GM12891 (cell line): ENCODE data around the gene LRMDA.

Experiments
- DNase-seq: peaks from one replicate; pipeline ENCODE4 v3.0.0; 2011; ENCODE audit warnings: low spot score; ENCODE audit not compliant: insufficient read length
- FAIRE-seq: peaks from 2 replicates; lab custom pipeline; 2011; peaks lifted over from hg19 to GRCh38; lab: Jason Lieb, UNC
- PAX5 ChIP-seq: IDR thresholded peaks from 2 replicates; pipeline ENCODE4 v1.6.1; 2011; ENCODE audit warnings: low read length, moderate library complexity, mild to moderate bottlenecking; ENCODE audit not compliant: insufficient read depth, severe bottlenecking
- POLR2A ChIP-seq: IDR thresholded peaks from 2 replicates; pipeline ENCODE4 v1.6.1; 2011; ENCODE audit warnings: low read depth, low read length, control low read depth
- POLR2AphosphoS5 ChIP-seq: IDR thresholded peaks from 2 replicates; pipeline ENCODE4 v1.6.1; 2011; ENCODE audit warnings: low read depth, low read length, control low read depth
- POU2F2 ChIP-seq: IDR thresholded peaks from 2 replicates; pipeline ENCODE4 v1.6.1; 2011; ENCODE audit warnings: low read depth, mild to moderate bottlenecking, control low read depth, low read length, moderate library complexity
- SPI1 ChIP-seq: IDR thresholded peaks from 2 replicates; pipeline ENCODE4 v1.6.1; 2011; ENCODE audit warnings: low read depth, low read length, control low read depth
- TAF1 ChIP-seq: IDR thresholded peaks from 2 replicates; pipeline ENCODE4 v1.6.1; 2011; ENCODE audit warnings: low read depth, low read length, control low read depth

The LRMDA gene

DNA sequence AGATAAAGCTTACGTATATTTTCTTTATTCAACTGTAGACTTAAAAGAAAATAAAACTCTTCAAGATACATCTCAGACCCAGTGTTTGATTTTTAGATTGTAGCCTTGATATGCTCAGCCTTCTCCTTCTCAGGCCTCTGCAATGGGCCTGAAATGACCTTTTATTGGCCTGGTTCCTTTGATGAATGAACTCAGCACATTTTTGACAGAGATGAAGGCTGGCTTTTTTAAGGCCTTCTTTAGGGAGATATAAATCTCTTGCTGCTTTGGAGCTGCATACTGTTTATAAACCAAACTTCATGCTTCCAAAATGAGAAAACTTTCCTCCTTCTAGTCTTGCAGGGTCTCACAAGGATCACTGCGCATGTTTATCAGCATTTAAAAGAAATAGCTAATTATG is 1049.8 kb downstream of the LRMDA start:
- FAIRE-seq (no peak), DNase-seq (no peak)
- TF ChIP-seq POLR2A (no peak), PAX5 (no peak), POU2F2 (no peak), POLR2AphosphoS5 (no peak), SPI1 (no peak), TAF1 (no peak)

DNA sequence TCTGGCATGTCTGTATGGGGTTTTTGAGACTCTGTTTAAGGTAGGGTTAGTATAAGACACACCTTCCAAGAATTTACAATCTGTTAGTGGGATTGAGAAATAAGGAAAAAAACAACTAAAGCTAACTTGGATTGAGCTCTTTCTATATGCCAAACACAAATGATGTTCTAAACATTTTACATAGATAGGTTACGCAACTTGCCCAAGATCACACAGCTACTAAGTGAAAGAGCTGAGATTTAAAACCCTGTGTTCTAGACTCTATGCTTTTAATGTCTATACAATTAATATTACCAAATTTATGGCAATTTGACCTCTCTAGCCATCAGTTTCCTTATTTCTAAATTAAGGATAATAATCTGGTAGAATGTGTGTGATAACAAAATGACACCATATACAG is 1056.2 kb downstream of the LRMDA start:
- no peak for DNase-seq
- FAIRE-seq: no peak
- no peak for TF ChIP-seq TAF1
- no peak for TF ChIP-seq POLR2AphosphoS5
- TF ChIP-seq SPI1: no peak
- no peak for TF ChIP-seq POLR2A
- no peak for TF ChIP-seq POU2F2
- no peak for TF ChIP-seq PAX5

DNA sequence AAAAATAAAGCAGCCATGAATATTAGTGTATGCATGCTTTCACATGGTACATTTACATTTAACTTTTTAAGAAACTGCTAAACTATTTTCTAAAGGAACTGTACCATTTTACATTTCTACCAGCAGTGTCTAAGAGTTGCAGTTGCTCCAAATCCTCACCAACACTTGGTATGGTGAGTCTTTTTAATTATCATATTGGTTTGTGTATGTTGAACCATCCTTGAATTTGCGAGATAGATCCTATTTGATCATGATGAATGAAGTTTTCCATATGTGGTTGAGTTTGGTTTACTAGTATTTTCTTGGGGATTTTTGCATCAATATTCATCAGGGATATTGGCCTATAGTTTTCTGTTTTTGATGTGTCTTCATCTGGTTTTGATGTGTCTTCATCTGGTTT is 1057.2 kb downstream of the LRMDA start:
- TF ChIP-seq POU2F2 (no peak), PAX5 (no peak)
- DNase-seq (no peak), FAIRE-seq (no peak)

DNA sequence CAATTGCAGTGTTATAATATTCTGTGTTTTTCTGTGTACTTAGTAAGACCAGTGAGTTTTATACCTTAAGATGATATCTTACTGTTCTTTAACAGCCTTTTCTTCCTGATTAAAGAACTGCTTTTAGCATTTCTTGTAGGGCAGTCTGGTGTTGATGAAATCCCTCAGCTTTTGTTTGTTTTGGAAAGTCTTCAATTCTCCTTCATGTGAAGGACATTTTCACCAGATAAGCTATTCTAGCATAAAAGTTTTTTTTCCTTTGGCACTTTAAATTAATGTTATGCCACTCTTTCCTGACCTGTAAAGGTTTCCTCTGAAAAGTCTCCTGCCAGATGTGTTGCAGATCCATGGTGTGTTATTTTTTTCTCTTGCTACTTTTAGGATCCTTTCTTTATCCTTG is 1059.8 kb downstream of the LRMDA start:
- DNase-seq: no peak
- FAIRE-seq: no peak
- no peak for TF ChIP-seq POLR2A
- TF ChIP-seq SPI1: no peak

DNA sequence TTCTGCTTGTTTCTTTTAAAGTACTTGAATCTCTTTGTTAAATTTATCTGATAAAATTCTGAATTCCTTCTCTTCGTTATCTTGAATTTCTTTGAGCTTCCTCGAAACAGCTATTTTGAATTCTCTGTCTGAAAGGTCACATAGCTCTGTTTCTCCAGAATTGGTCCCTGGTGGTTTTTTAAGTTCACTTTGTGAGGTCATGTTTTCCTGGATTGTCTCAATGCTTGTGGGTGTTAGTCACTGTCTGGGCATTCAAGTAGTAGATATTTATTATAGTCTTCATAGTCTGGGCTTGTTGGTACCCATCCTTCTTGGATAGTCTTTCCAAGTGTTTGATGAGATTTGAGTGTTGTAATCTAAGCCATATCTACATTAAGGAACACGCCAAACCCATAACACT is 1060.6 kb downstream of the LRMDA start:
- FAIRE-seq (no peak), DNase-seq (no peak)
- TF ChIP-seq POLR2A (no peak), PAX5 (no peak), POLR2AphosphoS5 (no peak), POU2F2 (no peak), SPI1 (no peak), TAF1 (no peak)

DNA sequence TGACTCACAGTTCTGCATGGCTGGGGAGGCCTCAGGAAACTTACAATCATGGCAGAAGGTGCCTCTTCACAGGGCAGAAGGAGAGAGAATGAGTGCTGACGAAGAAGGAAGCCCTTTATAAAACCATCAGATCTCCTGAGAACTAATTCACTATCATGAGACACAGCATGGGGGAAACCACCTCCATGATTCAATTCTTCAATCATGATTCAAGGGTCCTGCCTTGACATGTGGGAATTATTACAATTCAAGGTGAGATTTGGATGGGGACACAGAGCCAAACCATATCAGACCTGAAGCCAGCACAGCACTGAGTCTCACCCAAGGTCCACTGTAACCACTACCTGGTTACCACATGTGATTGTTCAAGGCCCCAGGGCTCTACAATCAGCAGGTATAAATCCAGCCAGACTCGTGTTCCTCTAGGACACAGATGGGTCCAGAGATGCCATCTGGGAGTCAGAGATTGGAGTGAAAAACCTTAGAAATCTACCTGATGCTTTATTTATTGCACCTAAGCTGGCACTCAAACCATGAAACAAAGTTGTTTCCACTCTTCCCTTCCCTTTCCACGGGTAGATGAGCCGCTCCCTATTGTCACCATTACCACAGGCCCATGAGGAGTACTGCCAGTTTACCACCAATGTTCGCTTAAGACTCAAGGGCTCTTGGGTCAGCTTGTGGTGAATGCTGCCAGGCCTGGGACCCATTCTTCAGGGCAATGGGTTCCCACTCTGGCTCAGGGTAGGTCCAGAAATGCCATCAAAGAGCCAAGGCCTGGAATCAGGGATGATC is 1061.5 kb downstream of the LRMDA start:
- DNase-seq (no peak), FAIRE-seq (no peak)
- no peak for TF ChIP-seq POLR2A
- TF ChIP-seq POU2F2: no peak
- no peak for TF ChIP-seq PAX5
- TF ChIP-seq SPI1: no peak
- no peak for TF ChIP-seq POLR2AphosphoS5
- TF ChIP-seq TAF1: no peak

DNA sequence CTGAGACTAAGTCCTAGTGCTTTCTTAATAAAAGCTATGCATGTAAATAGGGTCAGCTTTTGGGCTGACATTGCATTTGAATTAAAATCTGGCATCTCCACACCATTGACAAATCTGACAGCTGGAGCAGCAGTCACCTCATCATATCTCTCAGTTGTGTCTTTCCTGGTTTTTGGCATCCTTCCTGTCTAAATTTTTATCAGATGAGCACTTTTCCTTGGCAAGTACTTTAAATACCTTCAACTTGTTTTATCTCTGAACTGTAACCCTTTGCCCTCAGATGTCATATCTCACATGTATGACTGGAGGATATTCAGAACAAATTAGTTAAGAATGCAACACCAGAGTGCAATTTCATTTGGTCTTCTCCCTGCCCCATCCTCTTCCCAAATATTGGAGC is 1066.2 kb downstream of the LRMDA start:
- TF ChIP-seq POLR2A: no peak
- no peak for TF ChIP-seq SPI1
- no peak for TF ChIP-seq POLR2AphosphoS5
- TF ChIP-seq PAX5: no peak
- DNase-seq (no peak), FAIRE-seq (no peak)

DNA sequence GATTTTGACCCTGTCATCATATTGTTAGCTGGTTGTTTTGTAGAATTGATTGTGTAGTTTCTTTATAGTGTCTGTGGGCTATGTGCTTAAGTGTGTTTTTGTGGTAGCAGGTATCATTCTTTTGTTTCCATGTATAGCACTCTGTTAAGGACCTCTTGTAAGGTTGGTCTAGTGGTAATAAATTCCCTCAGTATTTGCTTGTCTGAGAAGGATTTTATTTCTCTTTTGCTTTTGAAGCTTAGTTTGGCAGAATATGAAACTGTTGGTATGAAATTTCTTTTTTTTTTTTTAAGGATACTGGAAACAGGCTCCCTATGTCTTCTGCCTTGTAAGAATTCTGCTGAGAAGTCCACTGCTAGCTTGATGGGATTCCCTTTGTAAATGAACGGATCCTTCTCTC is 1073.4 kb downstream of the LRMDA start:
- TF ChIP-seq PAX5: no peak
- no peak for TF ChIP-seq POLR2A
- no peak for TF ChIP-seq POU2F2
- TF ChIP-seq POLR2AphosphoS5: no peak
- no peak for TF ChIP-seq TAF1
- TF ChIP-seq SPI1: no peak
- DNase-seq: no peak
- no peak for FAIRE-seq

DNA sequence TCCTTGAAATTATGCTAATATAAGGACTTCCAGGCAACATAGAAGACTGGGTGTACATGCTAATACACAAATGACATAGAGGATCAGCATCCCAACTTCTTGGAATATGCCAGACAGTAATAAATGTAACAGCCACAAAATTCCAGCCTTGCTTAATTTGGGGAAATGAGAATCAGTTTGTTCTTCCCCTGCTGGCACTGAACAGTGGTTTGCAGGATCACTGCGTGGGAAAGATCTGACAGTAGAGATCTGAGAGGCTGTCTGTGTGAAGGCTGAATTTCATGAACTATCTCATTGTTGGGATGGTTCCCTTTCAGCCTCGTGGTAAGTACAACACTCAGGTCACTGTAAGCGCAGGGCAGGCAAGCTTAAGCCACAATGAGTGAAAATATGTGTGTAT is 1078.0 kb downstream of the LRMDA start:
- TF ChIP-seq PAX5 (no peak), POU2F2 (no peak), SPI1 (no peak), POLR2A (no peak), TAF1 (no peak), POLR2AphosphoS5 (no peak)
- FAIRE-seq: no peak

DNA sequence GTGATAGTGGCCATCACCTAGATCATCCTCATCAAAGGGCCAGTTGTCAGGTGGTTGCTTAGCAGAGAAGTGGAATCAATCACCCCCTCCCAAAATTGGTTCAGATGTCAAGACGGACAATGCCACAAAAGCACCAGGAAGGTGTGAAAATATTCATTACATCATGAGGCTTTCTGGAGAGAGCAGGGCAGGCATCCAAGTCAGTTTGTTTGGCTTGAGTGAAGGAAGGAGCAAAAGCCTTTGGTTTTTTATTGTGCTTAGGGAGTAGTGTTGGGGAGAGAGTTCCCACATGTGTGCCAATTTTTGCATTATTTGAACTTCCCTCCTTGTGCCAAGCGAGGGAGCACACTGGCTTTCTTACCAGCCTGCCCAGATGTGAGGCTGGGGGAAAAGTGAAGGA is 1082.9 kb downstream of the LRMDA start:
- no peak for FAIRE-seq
- TF ChIP-seq POLR2AphosphoS5: no peak
- TF ChIP-seq POLR2A: no peak
- no peak for TF ChIP-seq POU2F2
- TF ChIP-seq TAF1: no peak
- no peak for TF ChIP-seq SPI1
- no peak for TF ChIP-seq PAX5
- DNase-seq: no peak

More for the DNA sequence above, 1078.0 kb downstream of the LRMDA start:
- DNase-seq: no peak
